Right renal pelvis (tissue), 4 donors: Measurements from ENCODE around the gene OBSCN. TPM values are rescaled to one million over a fixed set of nuclear protein-coding genes. Genes with fewer than 3 reads are reported as not detected.

ENCODE experiments used
- DNase-seq, 4 donors: peaks; one replicate each; pipeline ENCODE4 v3.0.0-alpha.2; 2013; ENCODE audit warnings: low read depth in 4 of 4, low spot score in 3 of 4, missing footprints in 1 of 4
- polyA plus RNA-seq, 4 donors: library from polyadenylated mRNA; unstranded; fragments of 120-200 nt; gene quantifications; one replicate each; pipeline ENCODE4 v1.2.1, GENCODE V29; 2013; ENCODE audit not compliant: insufficient read length in 4 of 4

OBSCN gene
- polyA plus RNA-seq, 4 donors, result 24.6 to 31.8 (median 28.1) TPM

GRCh38 chr1:228283476-228284147 lies 75.8 kb downstream of the OBSCN start:
- no peak for DNase-seq

GRCh38 chr1:228284148-228284495 lies 76.3 kb downstream of the OBSCN start:
- DNase-seq, result no peak

GRCh38 chr1:228284521-228284920 lies 76.7 kb downstream of the OBSCN start:
- DNase-seq, result no peak

GRCh38 chr1:228285661-228286504 lies 78.0 kb downstream of the OBSCN start:
- no peak for DNase-seq

GRCh38 chr1:228286505-228287417 lies 78.9 kb downstream of the OBSCN start:
- no peak for DNase-seq

- DNase-seq, result no peak
Measured at GRCh38 chr1:228287541-228288425, 79.9 kb downstream of the OBSCN start.

GRCh38 chr1:228288536-228289238 lies 80.8 kb downstream of the OBSCN start:
- no peak for DNase-seq

GRCh38 chr1:228289239-228289849 lies 81.5 kb downstream of the OBSCN start:
- DNase-seq, result no peak

- DNase-seq, result no peak
Measured at GRCh38 chr1:228289996-228290881, 82.4 kb downstream of the OBSCN start.

GRCh38 chr1:228291906-228292608 lies 84.2 kb downstream of the OBSCN start:
- DNase-seq, result no peak

- no peak for DNase-seq
Measured at GRCh38 chr1:228292609-228292911, 84.7 kb downstream of the OBSCN start.

GRCh38 chr1:228293393-228293792 lies 85.5 kb downstream of the OBSCN start:
- no peak for DNase-seq

- DNase-seq, result no peak
Measured at GRCh38 chr1:228293816-228294500, 86.1 kb downstream of the OBSCN start.

GRCh38 chr1:228294717-228295116 lies 86.9 kb downstream of the OBSCN start:
- no peak for DNase-seq

GRCh38 chr1:228295201-228295600 lies 87.4 kb downstream of the OBSCN start:
- no peak for DNase-seq

- DNase-seq, result no peak
Measured at GRCh38 chr1:228295981-228296380, 88.1 kb downstream of the OBSCN start.

- no peak for DNase-seq
Measured at GRCh38 chr1:228297242-228297641, 89.4 kb downstream of the OBSCN start.
